Ishikawa (cell line): ENCODE data around the gene POSTN.

ENCODE experiments used
- CREB1 ChIP-seq: IDR thresholded peaks from 2 replicates; pipeline ENCODE4 v1.6.1; 2012; ENCODE audit warnings: low read depth
- EP300 ChIP-seq: IDR thresholded peaks from 2 replicates; pipeline ENCODE4 v1.6.1; 2012; ENCODE audit warnings: borderline replicate concordance
- NFIC ChIP-seq: IDR thresholded peaks from 2 replicates; pipeline ENCODE4 v1.6.1; 2012
- RAD21 ChIP-seq: IDR thresholded peaks from 2 replicates; pipeline ENCODE4 v1.6.1; 2012; ENCODE audit warnings: low read depth
- TAF1 ChIP-seq: IDR thresholded peaks from 2 replicates; pipeline ENCODE4 v1.6.1; 2012; ENCODE audit warnings: low read depth, mild to moderate bottlenecking
- TCF12 ChIP-seq: IDR thresholded peaks from 2 replicates; pipeline ENCODE4 v1.6.1; 2012; ENCODE audit warnings: low read depth
- YY1 ChIP-seq: IDR thresholded peaks from 2 replicates; pipeline ENCODE4 v1.6.1; 2012; ENCODE audit warnings: low read depth
- ZBTB7A ChIP-seq: IDR thresholded peaks from 2 replicates; pipeline ENCODE4 v1.6.1; 2012; ENCODE audit warnings: low read depth
- TF ChIP-seq, protein P1 (sequence below): IDR thresholded peaks from 2 replicates; pipeline ENCODE4 v1.6.1; 2012
- TF ChIP-seq, protein P2 (sequence below): IDR thresholded peaks from 2 replicates; pipeline ENCODE4 v1.6.1; 2012; ENCODE audit warnings: low read depth, mild to moderate bottlenecking
- TF ChIP-seq, protein P3 (sequence below): IDR thresholded peaks from 2 replicates; pipeline ENCODE4 v1.6.1; 2012

DNA sequence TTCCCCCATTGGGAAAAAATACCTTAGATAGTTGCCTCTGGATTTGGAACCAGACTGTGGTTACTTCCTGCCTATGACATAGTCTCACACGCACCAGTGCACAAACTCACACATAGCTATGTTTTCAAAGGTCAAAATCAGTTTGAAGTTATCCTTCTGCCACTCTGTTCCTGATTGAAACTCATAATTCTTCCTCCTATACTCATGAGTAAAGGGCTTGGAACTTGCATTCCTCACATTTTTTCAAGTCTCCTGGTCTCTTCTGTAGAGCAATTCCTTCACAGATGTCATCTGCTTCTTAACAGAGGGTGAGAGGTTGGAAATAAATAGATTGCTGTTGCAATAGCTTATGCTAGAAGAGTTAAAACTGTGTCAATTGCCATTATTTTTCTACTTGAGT lies 18.6 kb upstream of the POSTN start:
- TF ChIP-seq, protein P1, sequence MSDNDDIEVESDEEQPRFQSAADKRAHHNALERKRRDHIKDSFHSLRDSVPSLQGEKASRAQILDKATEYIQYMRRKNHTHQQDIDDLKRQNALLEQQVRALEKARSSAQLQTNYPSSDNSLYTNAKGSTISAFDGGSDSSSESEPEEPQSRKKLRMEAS, result no peak
- no peak for TF ChIP-seq YY1
- no peak for TF ChIP-seq RAD21
- TF ChIP-seq ZBTB7A, result no peak
- TF ChIP-seq, protein P2, sequence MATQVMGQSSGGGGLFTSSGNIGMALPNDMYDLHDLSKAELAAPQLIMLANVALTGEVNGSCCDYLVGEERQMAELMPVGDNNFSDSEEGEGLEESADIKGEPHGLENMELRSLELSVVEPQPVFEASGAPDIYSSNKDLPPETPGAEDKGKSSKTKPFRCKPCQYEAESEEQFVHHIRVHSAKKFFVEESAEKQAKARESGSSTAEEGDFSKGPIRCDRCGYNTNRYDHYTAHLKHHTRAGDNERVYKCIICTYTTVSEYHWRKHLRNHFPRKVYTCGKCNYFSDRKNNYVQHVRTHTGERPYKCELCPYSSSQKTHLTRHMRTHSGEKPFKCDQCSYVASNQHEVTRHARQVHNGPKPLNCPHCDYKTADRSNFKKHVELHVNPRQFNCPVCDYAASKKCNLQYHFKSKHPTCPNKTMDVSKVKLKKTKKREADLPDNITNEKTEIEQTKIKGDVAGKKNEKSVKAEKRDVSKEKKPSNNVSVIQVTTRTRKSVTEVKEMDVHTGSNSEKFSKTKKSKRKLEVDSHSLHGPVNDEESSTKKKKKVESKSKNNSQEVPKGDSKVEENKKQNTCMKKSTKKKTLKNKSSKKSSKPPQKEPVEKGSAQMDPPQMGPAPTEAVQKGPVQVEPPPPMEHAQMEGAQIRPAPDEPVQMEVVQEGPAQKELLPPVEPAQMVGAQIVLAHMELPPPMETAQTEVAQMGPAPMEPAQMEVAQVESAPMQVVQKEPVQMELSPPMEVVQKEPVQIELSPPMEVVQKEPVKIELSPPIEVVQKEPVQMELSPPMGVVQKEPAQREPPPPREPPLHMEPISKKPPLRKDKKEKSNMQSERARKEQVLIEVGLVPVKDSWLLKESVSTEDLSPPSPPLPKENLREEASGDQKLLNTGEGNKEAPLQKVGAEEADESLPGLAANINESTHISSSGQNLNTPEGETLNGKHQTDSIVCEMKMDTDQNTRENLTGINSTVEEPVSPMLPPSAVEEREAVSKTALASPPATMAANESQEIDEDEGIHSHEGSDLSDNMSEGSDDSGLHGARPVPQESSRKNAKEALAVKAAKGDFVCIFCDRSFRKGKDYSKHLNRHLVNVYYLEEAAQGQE, result no peak
- TF ChIP-seq, protein P3, sequence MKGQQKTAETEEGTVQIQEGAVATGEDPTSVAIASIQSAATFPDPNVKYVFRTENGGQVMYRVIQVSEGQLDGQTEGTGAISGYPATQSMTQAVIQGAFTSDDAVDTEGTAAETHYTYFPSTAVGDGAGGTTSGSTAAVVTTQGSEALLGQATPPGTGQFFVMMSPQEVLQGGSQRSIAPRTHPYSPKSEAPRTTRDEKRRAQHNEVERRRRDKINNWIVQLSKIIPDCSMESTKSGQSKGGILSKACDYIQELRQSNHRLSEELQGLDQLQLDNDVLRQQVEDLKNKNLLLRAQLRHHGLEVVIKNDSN, result no peak
- peak; percentile 72 for TF ChIP-seq TCF12
- TF ChIP-seq CREB1, result no peak
- no peak for TF ChIP-seq TAF1
- TF ChIP-seq EP300, result no peak; the same call in 1 of the 2 replicates
- TF ChIP-seq NFIC, result peak; percentile 32
